OCI-LY1 (cell line): ENCODE measurements around the gene NRTN.

Source experiments
- H2AFZ ChIP-seq: fragments of 200-600 bp; sonication (generic), shearing (Covaris generic); 2 replicates; pipeline ENCODE4 v1.6.0; 2014; ENCODE audit warnings: antibody characterized with exemption, mild to moderate bottlenecking, low read length
- H3F3A ChIP-seq: fragments of 200-600 bp; sonication (generic), shearing (Covaris generic); 2 replicates; pipeline ENCODE4 v1.6.0; 2014; ENCODE audit warnings: mild to moderate bottlenecking, antibody characterized with exemption, low read length, moderate library complexity; ENCODE audit not compliant: insufficient read depth
- H3K27ac ChIP-seq: fragments of 200-600 bp; sonication (generic); 2 replicates; pipeline ENCODE4 v1.5.1; 2014; ENCODE audit warnings: low read length, mixed run types, mild to moderate bottlenecking, low read depth; ENCODE audit not compliant: poor library complexity, severe bottlenecking
- H3K27me3 ChIP-seq: fragments of 200-600 bp; sonication (generic); 2 replicates; pipeline ENCODE4 v1.6.0; 2014; ENCODE audit warnings: antibody characterized with exemption, mild to moderate bottlenecking, low read length, moderate library complexity; ENCODE audit not compliant: insufficient read depth
- H3K36me3 ChIP-seq: fragments of 200-600 bp; sonication (generic); 2 replicates; pipeline ENCODE4 v1.6.1; 2014; ENCODE audit warnings: mild to moderate bottlenecking, antibody characterized with exemption, low read length, moderate library complexity, mixed read lengths; ENCODE audit not compliant: insufficient read depth
- H3K4me1 ChIP-seq: fragments of 200-600 bp; sonication (generic); 2 replicates; pipeline ENCODE4 v1.5.1; 2014; ENCODE audit warnings: mild to moderate bottlenecking, low read length, moderate library complexity; ENCODE audit not compliant: insufficient read depth, severe bottlenecking
- H3K4me2 ChIP-seq: fragments of 200-600 bp; sonication (generic), shearing (Covaris generic); 2 replicates; pipeline ENCODE4 v1.6.1; 2014; ENCODE audit warnings: low read length
- H3K4me3 ChIP-seq: fragments of 200-600 bp; sonication (generic); 2 replicates; pipeline ENCODE4 v1.5.1; 2014; ENCODE audit warnings: low read length, low read depth, mild to moderate bottlenecking, mixed read lengths; ENCODE audit not compliant: poor library complexity, severe bottlenecking
- H3K79me2 ChIP-seq: fragments of 200-600 bp; shearing (Covaris generic); 2 replicates; pipeline ENCODE4 v1.6.1; 2016; ENCODE audit warnings: mixed run types, low read length, mixed read lengths; ENCODE audit not compliant: insufficient read depth
- H3K9ac ChIP-seq: fragments of 200-600 bp; sonication (generic), shearing (Covaris generic); 2 replicates; pipeline ENCODE4 v1.6.1; 2014; ENCODE audit warnings: mild to moderate bottlenecking, low read length, mixed read lengths
- H3K9me2 ChIP-seq: fragments of 200-600 bp; sonication (generic), shearing (Covaris generic); 2 replicates; pipeline ENCODE4 v1.6.1; 2014; ENCODE audit warnings: low read depth, mild to moderate bottlenecking, low read length, mixed read lengths
- H3K9me3 ChIP-seq: fragments of 200-600 bp; shearing (Covaris generic); 2 replicates; pipeline ENCODE4 v1.6.1; 2014; ENCODE audit warnings: low read length, mixed read lengths
- H4K20me1 ChIP-seq: fragments of 200-600 bp; sonication (generic), shearing (Covaris generic); 2 replicates; pipeline ENCODE4 v1.6.0; 2016; ENCODE audit warnings: mild to moderate bottlenecking, low read length; ENCODE audit not compliant: insufficient read depth
- EZH2 ChIP-seq: fragments of 200-600 bp; sonication (generic), shearing (Covaris generic); IDR thresholded peaks from 2 replicates; pipeline ENCODE4 v1.8.0; 2017; ENCODE audit warnings: borderline replicate concordance, mixed run types, mild to moderate bottlenecking, antibody characterized with exemption, low read length, moderate library complexity, mixed read lengths
- TF ChIP-seq, protein P1 (sequence below): fragments of 200-600 bp; sonication (generic), shearing (Covaris generic); IDR thresholded peaks from 2 replicates; pipeline ENCODE4 v1.5.1; 2017; ENCODE audit warnings: mild to moderate bottlenecking, antibody characterized with exemption, low read length, moderate library complexity, mixed read lengths

NRTN gene

DNA sequence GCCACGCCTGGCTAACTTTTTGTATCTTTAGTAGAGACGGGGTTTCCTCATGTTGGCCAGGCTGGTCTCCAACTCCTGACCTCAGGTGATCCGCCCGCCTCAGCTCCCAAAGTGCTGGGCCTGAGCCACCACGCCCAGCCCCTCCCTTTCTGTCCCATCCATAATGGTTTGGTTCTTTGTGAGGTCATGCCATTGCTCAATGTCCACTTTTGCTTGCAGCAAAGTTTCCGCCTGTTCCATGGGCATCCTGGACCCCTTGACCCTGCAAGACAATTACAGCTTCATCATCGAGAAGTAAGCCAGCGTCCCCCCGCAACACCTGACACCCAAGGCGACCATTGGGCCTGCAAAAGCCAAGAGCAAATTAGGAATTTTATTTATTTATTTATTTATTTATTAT lies 36.9 kb upstream of the NRTN start:
- H3K9me2 ChIP-seq: no peaks in the 10 kb centered on the region
- H3K9me3 ChIP-seq: no peaks in the 10 kb centered on the region
- no peaks in the 10 kb centered on the region for H3F3A ChIP-seq
- no peaks in the 10 kb centered on the region for H3K79me2 ChIP-seq
- peaks cover 3% of the 10 kb centered on the region; the same call in 1 of the 2 replicates for H3K27me3 ChIP-seq
- TF ChIP-seq, protein P1, sequence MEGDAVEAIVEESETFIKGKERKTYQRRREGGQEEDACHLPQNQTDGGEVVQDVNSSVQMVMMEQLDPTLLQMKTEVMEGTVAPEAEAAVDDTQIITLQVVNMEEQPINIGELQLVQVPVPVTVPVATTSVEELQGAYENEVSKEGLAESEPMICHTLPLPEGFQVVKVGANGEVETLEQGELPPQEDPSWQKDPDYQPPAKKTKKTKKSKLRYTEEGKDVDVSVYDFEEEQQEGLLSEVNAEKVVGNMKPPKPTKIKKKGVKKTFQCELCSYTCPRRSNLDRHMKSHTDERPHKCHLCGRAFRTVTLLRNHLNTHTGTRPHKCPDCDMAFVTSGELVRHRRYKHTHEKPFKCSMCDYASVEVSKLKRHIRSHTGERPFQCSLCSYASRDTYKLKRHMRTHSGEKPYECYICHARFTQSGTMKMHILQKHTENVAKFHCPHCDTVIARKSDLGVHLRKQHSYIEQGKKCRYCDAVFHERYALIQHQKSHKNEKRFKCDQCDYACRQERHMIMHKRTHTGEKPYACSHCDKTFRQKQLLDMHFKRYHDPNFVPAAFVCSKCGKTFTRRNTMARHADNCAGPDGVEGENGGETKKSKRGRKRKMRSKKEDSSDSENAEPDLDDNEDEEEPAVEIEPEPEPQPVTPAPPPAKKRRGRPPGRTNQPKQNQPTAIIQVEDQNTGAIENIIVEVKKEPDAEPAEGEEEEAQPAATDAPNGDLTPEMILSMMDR: no peak
- TF ChIP-seq EZH2: no peak
- peak overlapping the region; percentile 55 for H3K27ac ChIP-seq
- no peaks in the 10 kb centered on the region for H4K20me1 ChIP-seq
- H2AFZ ChIP-seq: no peak overlapping the region
- peaks cover 21% of the 10 kb centered on the region for H3K4me1 ChIP-seq
- no peaks in the 10 kb centered on the region for H3K36me3 ChIP-seq
- H3K9ac ChIP-seq: no peak overlapping the region
- no peak overlapping the region for H3K4me2 ChIP-seq
- no peak overlapping the region for H3K4me3 ChIP-seq

DNA sequence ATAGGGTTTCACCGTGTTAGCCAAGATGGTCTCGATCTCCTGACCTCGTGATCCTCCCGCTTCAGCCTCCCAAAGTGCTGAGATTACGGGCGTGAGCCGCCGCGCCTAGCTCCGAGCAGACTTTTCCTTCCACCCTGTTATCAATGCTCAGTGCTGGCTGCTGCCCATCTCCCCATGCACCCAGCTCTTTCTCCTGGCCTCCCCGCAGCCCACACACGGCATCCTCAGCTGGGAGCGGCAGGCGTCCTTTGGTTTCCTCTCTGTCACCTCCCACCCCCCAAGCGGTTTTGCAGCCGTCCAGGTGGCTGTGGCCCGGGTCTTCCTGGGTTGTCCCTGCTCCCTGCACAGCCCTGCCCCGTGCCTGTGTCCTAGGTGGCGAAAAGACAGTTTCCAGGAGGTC lies 32.5 kb upstream of the NRTN start:
- H3K27ac ChIP-seq: no peak overlapping the region
- no peak overlapping the region for H3K4me2 ChIP-seq
- no peaks in the 10 kb centered on the region for H3K9me2 ChIP-seq
- H4K20me1 ChIP-seq: no peaks in the 10 kb centered on the region
- H3K4me1 ChIP-seq: peaks cover 12% of the 10 kb centered on the region
- TF ChIP-seq, protein P1: no peak
- no peak for TF ChIP-seq EZH2
- H3F3A ChIP-seq: no peaks in the 10 kb centered on the region
- H3K4me3 ChIP-seq: no peak overlapping the region
- H2AFZ ChIP-seq: no peak overlapping the region
- no peaks in the 10 kb centered on the region for H3K9me3 ChIP-seq
- no peak overlapping the region for H3K9ac ChIP-seq
- peaks cover 8% of the 10 kb centered on the region; the same call in 1 of the 2 replicates for H3K27me3 ChIP-seq
- no peaks in the 10 kb centered on the region for H3K36me3 ChIP-seq
- H3K79me2 ChIP-seq: no peaks in the 10 kb centered on the region

DNA sequence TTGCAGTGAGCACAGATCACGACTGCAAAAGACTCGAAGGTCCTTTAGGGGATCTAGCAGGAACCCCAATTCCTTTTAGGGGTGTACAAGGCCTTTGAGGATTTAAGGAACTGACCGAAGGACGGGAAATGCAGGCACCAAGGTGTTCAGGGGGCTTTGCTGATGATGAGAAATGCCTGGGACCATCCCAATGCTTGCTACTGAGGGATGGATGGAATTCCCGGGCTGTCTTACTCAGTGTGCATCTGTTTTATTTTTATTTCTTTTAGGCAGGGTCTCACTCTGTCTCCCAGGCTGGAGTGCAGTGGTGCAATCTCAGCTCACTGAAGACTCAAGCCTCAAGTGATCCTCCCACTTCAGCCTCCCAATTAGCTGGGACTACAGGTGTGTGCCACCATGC lies 31.6 kb upstream of the NRTN start:
- no peaks in the 10 kb centered on the region for H3K36me3 ChIP-seq
- no peaks in the 10 kb centered on the region for H3K9me2 ChIP-seq
- no peaks in the 10 kb centered on the region for H3F3A ChIP-seq
- H3K27me3 ChIP-seq: peaks cover 8% of the 10 kb centered on the region; the same call in 1 of the 2 replicates
- no peak overlapping the region for H3K9ac ChIP-seq
- H4K20me1 ChIP-seq: no peaks in the 10 kb centered on the region
- no peak for TF ChIP-seq EZH2
- TF ChIP-seq, protein P1: no peak
- no peaks in the 10 kb centered on the region for H3K9me3 ChIP-seq
- no peak overlapping the region for H3K27ac ChIP-seq
- no peak overlapping the region for H3K4me2 ChIP-seq
- H3K4me3 ChIP-seq: no peak overlapping the region
- no peak overlapping the region for H2AFZ ChIP-seq
- H3K4me1 ChIP-seq: peaks cover 5% of the 10 kb centered on the region
- no peaks in the 10 kb centered on the region for H3K79me2 ChIP-seq
